Mononuclear cell (primary cell): ENCODE data around the gene PRLR. TPM values are rescaled to one million over a fixed set of nuclear protein-coding genes. Genes with fewer than 3 reads are reported as not detected.

Source experiments
- H3K27me3 ChIP-seq: 2 replicates; pipeline ENCODE4 v1.6.0; 2011; ENCODE audit warnings: low read length, control low read depth; ENCODE audit not compliant: insufficient read depth
- H3K4me1 ChIP-seq: 2 replicates; pipeline ENCODE4 v1.5.1; 2011; ENCODE audit warnings: mild to moderate bottlenecking, low read length, control low read depth; ENCODE audit not compliant: insufficient read depth
- H3K4me3 ChIP-seq: 2 replicates; pipeline ENCODE4 v1.5.1; 2011; ENCODE audit warnings: mild to moderate bottlenecking, low read length, moderate library complexity
- H3K9me3 ChIP-seq: 2 replicates; pipeline ENCODE4 v1.5.1; 2011; ENCODE audit warnings: low read depth, mild to moderate bottlenecking, control low read depth, low read length
- total RNA-seq: library from RNA; depleted of rRNA; stranded (reverse); fragments of >200 nt; gene quantifications from one replicate; pipeline ENCODE4 v1.2.3, GENCODE V29; 2012

The PRLR gene
- total RNA-seq, 1 donor: 1.6 TPM

DNA sequence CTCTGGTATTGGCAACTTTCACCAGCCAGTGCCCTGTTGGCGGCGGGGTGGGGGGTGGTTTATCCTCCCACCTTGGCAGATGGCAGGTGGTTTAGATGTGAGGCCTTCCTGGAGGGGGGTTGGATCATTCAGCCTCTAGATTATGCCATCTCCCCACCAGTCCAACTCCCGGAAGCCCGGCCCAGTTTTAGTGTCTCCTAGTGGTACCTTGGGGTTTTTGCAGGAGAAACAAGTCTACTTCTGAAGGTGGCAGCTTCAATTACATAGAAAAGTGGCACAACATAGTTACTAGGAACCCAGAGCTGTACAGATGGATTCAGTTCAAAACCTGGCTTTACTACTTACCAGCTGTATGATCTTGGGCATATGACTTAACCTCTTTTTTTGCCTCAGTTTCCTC, 11.3 kb downstream of the PRLR start:
- no peaks in the 10 kb centered on the region for H3K4me1 ChIP-seq
- H3K9me3 ChIP-seq: no peaks in the 10 kb centered on the region
- H3K4me3 ChIP-seq: no peak overlapping the region
- H3K27me3 ChIP-seq: no peaks in the 10 kb centered on the region

GRCh38 chr5:35214051-35214450, 16.2 kb downstream of the PRLR start:
- Histone ChIP-seq H3K4me1 (peaks cover 6% of the 10 kb centered on the region), H3K4me3 (no peak overlapping the region), H3K9me3 (no peaks in the 10 kb centered on the region), H3K27me3 (peaks cover 4% of the 10 kb centered on the region)

- H3K4me1 ChIP-seq: peaks cover 6% of the 10 kb centered on the region
- H3K27me3 ChIP-seq: peaks cover 4% of the 10 kb centered on the region
- H3K4me3 ChIP-seq: no peak overlapping the region
- H3K9me3 ChIP-seq: no peaks in the 10 kb centered on the region
Observed at GRCh38 chr5:35213608-35214007, 16.7 kb downstream of the PRLR start.

GRCh38 chr5:35212122-35212982, 17.9 kb downstream of the PRLR start:
- Histone ChIP-seq H3K4me1 (peaks cover 6% of the 10 kb centered on the region), H3K4me3 (no peak overlapping the region), H3K9me3 (no peaks in the 10 kb centered on the region), H3K27me3 (peaks cover 4% of the 10 kb centered on the region)

DNA sequence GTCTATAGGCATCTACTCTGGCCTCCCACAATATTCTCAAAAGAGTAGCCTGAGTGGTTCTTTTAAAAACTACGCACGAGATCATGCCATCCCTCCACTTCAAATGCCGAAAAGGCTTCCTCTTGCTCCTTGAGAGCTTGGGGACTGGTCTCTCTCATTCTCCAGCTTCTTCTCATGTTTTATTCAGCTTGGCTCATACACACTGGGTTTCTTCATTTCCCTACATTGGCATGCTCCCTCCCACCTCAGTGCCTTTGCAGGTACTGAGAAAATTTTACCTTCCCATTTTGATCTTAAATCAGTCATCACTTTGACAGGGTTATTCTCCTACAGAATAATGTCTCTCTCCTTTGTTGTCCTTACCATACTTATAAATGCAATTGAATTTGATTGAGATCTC, 20.4 kb downstream of the PRLR start:
- no peaks in the 10 kb centered on the region for H3K9me3 ChIP-seq
- no peak overlapping the region for H3K4me3 ChIP-seq
- H3K27me3 ChIP-seq: peaks cover 4% of the 10 kb centered on the region
- H3K4me1 ChIP-seq: peaks cover 6% of the 10 kb centered on the region

- Histone ChIP-seq H3K4me3 (no peak overlapping the region), H3K9me3 (no peaks in the 10 kb centered on the region), H3K27me3 (peaks cover 4% of the 10 kb centered on the region), H3K4me1 (no peaks in the 10 kb centered on the region)
Observed at GRCh38 chr5:35205606-35206005, 24.7 kb downstream of the PRLR start.

DNA sequence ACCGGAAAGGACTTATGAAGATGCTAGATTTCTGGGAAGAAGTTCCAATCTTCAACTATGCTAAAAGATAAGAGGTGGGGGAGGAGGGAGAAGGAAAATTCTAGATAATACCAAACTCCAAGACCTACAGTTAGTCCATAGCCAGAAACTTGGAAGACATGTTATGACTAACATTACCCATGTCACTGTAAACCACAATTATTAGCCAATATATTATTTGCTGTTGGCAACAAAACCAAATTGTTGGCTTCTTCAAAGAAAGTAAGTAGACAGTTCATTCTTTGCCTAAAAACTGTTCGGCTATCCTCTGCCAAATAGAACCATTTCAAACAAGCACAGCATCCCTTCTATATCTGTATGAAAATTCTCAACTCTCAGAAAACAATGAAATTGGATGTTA, 25.1 kb downstream of the PRLR start:
- H3K9me3 ChIP-seq: no peaks in the 10 kb centered on the region

GRCh38 chr5:35203403-35203802, 26.9 kb downstream of the PRLR start:
- Histone ChIP-seq H3K9me3 (no peaks in the 10 kb centered on the region), H3K27me3 (no peaks in the 10 kb centered on the region), H3K4me3 (no peak overlapping the region), H3K4me1 (no peaks in the 10 kb centered on the region)

More for the DNA sequence above, 25.1 kb downstream of the PRLR start:
- Histone ChIP-seq H3K4me1 (no peaks in the 10 kb centered on the region), H3K27me3 (peaks cover 4% of the 10 kb centered on the region), H3K4me3 (no peak overlapping the region)

DNA sequence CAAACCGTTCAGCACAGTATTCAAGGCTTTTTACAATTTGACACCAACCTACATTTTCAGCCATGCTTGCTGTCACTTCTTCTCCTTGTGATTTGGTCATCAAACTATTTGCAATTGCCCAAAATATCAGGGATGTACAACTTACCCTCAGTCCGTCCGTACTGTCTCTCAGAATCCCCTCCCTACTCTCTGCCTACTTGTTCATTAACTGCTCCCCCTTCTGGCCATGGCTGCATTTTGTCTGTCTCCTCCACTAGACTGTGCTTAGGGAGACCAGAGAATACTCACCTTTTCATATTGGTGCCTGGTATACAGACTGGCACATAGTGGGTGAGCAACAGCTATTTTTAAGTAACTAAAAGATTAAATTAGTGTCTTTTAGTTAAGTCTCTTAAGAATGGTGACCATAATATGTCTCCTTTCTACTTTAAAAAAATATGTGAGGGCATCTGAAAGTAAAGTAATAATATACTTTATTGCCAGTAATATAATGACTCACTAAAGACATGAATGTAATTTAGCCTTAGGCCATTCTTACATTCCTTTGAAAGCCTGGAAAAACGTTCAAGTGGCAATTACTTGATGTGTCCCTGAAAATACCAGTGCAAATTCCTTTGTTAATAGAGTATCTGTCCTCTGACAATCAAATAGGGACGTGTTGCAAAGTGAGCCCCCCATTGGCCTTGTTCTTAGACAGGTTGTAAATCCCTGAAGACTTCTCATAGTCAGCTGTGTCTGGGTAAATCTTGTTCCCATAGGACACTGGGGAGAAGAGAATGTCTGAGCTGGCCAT, 27.8 kb downstream of the PRLR start:
- H3K4me3 ChIP-seq: no peak overlapping the region
- no peaks in the 10 kb centered on the region for H3K9me3 ChIP-seq
- no peaks in the 10 kb centered on the region for H3K27me3 ChIP-seq
- no peaks in the 10 kb centered on the region for H3K4me1 ChIP-seq

GRCh38 chr5:35201291-35201690, 29.0 kb downstream of the PRLR start:
- H3K9me3 ChIP-seq: no peaks in the 10 kb centered on the region
- no peaks in the 10 kb centered on the region for H3K27me3 ChIP-seq
- no peak overlapping the region for H3K4me3 ChIP-seq
- H3K4me1 ChIP-seq: no peaks in the 10 kb centered on the region

DNA sequence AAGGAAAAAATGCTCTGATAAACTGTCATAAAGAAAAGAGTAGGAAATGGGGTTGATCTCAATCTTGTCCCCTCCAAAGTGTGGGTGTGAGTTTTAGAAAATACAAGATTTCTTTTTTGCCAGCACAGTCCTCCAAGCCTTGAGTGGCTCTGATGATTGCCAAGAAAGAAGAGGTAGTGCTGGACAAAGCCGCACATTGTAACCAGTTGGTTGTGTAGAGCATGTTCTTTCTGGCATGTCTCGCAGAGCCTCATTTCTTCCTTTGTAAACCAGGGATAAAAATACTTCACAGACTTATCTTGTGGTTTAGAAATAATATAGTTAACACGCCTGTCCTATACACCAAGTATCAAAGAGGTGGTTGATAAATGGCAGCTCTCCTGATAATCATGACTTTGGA, 30.4 kb downstream of the PRLR start:
- H3K27me3 ChIP-seq: no peaks in the 10 kb centered on the region
- H3K4me1 ChIP-seq: peaks cover 9% of the 10 kb centered on the region
- no peaks in the 10 kb centered on the region for H3K9me3 ChIP-seq
- H3K4me3 ChIP-seq: no peak overlapping the region

GRCh38 chr5:35198686-35199085, 31.6 kb downstream of the PRLR start:
- H3K27me3 ChIP-seq: no peaks in the 10 kb centered on the region
- H3K9me3 ChIP-seq: no peaks in the 10 kb centered on the region
- H3K4me3 ChIP-seq: no peak overlapping the region
- H3K4me1 ChIP-seq: peaks cover 18% of the 10 kb centered on the region

GRCh38 chr5:35198075-35198474, 32.2 kb downstream of the PRLR start:
- Histone ChIP-seq H3K9me3 (no peaks in the 10 kb centered on the region), H3K4me1 (peaks cover 22% of the 10 kb centered on the region), H3K4me3 (no peak overlapping the region), H3K27me3 (no peaks in the 10 kb centered on the region)

- peaks cover 22% of the 10 kb centered on the region for H3K4me1 ChIP-seq
- no peaks in the 10 kb centered on the region for H3K9me3 ChIP-seq
- no peak overlapping the region for H3K4me3 ChIP-seq
- H3K27me3 ChIP-seq: no peaks in the 10 kb centered on the region
Observed at GRCh38 chr5:35197351-35197750, 32.9 kb downstream of the PRLR start.

- H3K4me3 ChIP-seq: no peak overlapping the region
- no peaks in the 10 kb centered on the region for H3K27me3 ChIP-seq
- H3K4me1 ChIP-seq: peaks cover 22% of the 10 kb centered on the region
- no peaks in the 10 kb centered on the region for H3K9me3 ChIP-seq
Observed at GRCh38 chr5:35195472-35195852, 34.8 kb downstream of the PRLR start.
